ENCODE data around the gene CNGA3.

CNGA3 gene

GRCh38 chr2:98327776-98328175, 18.5 kb upstream of the CNGA3 start:
- DNase-seq (ENCODE audit: low spot score), result no peak

GRCh38 chr2:98329549-98329948, 16.7 kb upstream of the CNGA3 start:
- no peak for DNase-seq (ENCODE audit: low spot score)

GRCh38 chr2:98332989-98333388, 13.3 kb upstream of the CNGA3 start:
- DNase-seq (ENCODE audit: low spot score), result no peak

GRCh38 chr2:98333922-98334321, 12.3 kb upstream of the CNGA3 start:
- no peak for DNase-seq (ENCODE audit: low spot score)

GRCh38 chr2:98334439-98335078, 11.7 kb upstream of the CNGA3 start:
- DNase-seq (ENCODE audit: low spot score), result no peak

GRCh38 chr2:98335271-98335670, 11.0 kb upstream of the CNGA3 start:
- no peak for DNase-seq (ENCODE audit: low spot score)

- no peak for DNase-seq (ENCODE audit: low spot score)
Observed at GRCh38 chr2:98341241-98341640, 5.0 kb upstream of the CNGA3 start.

- no peak for DNase-seq (ENCODE audit: low spot score)
Observed at GRCh38 chr2:98343285-98343684, 3.0 kb upstream of the CNGA3 start.

- no peak for DNase-seq (ENCODE audit: low spot score)
Observed at GRCh38 chr2:98347298-98348065, 1.2 kb downstream of the CNGA3 start.

- no peak for DNase-seq (ENCODE audit: low spot score)
Observed at GRCh38 chr2:98348066-98348561, 1.9 kb downstream of the CNGA3 start.

GRCh38 chr2:98350411-98350810, 4.2 kb downstream of the CNGA3 start:
- DNase-seq (ENCODE audit: low spot score), result no peak

- DNase-seq (ENCODE audit: low spot score), result no peak
Observed at GRCh38 chr2:98355881-98356280, 9.6 kb downstream of the CNGA3 start.

- DNase-seq (ENCODE audit: low spot score), result no peak
Observed at GRCh38 chr2:98356729-98357128, 10.5 kb downstream of the CNGA3 start.

- no peak for DNase-seq (ENCODE audit: low spot score)
Observed at GRCh38 chr2:98357849-98358248, 11.6 kb downstream of the CNGA3 start.

GRCh38 chr2:98359986-98360385, 13.7 kb downstream of the CNGA3 start:
- DNase-seq (ENCODE audit: low spot score), result no peak

GRCh38 chr2:98367721-98368120, 21.5 kb downstream of the CNGA3 start:
- no peak for DNase-seq (ENCODE audit: low spot score)

- no peak for DNase-seq (ENCODE audit: low spot score)
Observed at GRCh38 chr2:98369710-98370239, 23.5 kb downstream of the CNGA3 start.

GRCh38 chr2:98372121-98372520, 25.9 kb downstream of the CNGA3 start:
- no peak for DNase-seq (ENCODE audit: low spot score)

GRCh38 chr2:98372579-98372978, 26.3 kb downstream of the CNGA3 start:
- DNase-seq (ENCODE audit: low spot score), result no peak

GRCh38 chr2:98374286-98374685, 28.0 kb downstream of the CNGA3 start:
- DNase-seq (ENCODE audit: low spot score), result no peak

GRCh38 chr2:98374958-98375570, 28.8 kb downstream of the CNGA3 start:
- no peak for DNase-seq (ENCODE audit: low spot score)

- DNase-seq (ENCODE audit: low spot score), result no peak
Observed at GRCh38 chr2:98376301-98376910, 30.1 kb downstream of the CNGA3 start.

All from HuH-7 (cell line).